Sigmoid colon (tissue), 4 donors: ENCODE data around the gene COG5.

ENCODE experiments used
- CTCF ChIP-seq, 4 experiments: fragments of 450-650 bp in 3 of 4; fragments of 200-600 bp in 1 of 4; IDR thresholded peaks; one replicate each; pipeline ENCODE4 v1.5.1; 2016 to 2019; ENCODE audit warnings: antibody characterized with exemption in 4 of 4, mild to moderate bottlenecking in 3 of 4, moderate library complexity in 2 of 4
- EP300 ChIP-seq, 4 donors: sonication (generic); formaldehyde crosslinking; IDR thresholded peaks; one replicate each; pipeline ENCODE4 v1.6.1; 2017; ENCODE audit warnings: antibody characterized with exemption in 4 of 4

DNA sequence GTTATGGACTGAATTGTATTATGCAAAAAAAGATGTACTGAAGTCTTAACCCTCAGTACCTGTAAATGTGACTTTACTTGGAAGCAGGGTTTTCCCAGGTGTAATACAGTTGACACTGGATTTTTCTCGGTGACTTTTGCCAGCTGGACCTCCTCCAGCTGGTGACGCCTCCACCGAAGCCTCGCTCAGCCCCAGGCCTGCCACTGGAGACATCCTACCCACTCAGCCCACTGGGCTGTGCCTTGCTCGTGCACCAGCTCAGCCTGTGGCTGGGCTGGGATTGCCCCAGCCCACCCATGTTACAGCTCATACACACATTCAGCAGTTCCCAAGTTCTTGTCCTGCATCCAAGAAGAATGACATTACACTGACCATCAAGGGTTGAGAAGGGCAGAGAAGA, 136.3 kb downstream of the COG5 start:
- TF ChIP-seq CTCF (IDR thresholded peaks at IDR 0.05) (no peak), EP300 (IDR thresholded peaks at IDR 0.05) (no peak)
